Stomach (tissue), 4 donors: ENCODE data around the gene RAI14.

ENCODE experiments used
- CTCF ChIP-seq, 7 experiments: fragments of 450-650 bp in 4 of 7; fragments of 200-600 bp in 3 of 7; sonication (generic) in 3 of 7; IDR thresholded peaks; one replicate each; pipeline ENCODE4 v1.5.1; 2016 to 2019; ENCODE audit warnings: antibody characterized with exemption in 7 of 7, control low read depth in 2 of 7, mild to moderate bottlenecking in 1 of 7
- POLR2AphosphoS5 ChIP-seq, 3 donors: sonication (generic); formaldehyde crosslinking; IDR thresholded peaks; one replicate each; pipeline ENCODE4 v1.6.1; 2016; ENCODE audit warnings: antibody characterized with exemption in 3 of 3

- TF ChIP-seq CTCF (IDR thresholded peaks at IDR 0.05) (no peak), POLR2AphosphoS5 (IDR thresholded peaks at IDR 0.05) (no peak)
Observed at GRCh38 chr5:34743878-34744277, 87.8 kb downstream of the RAI14 start.
